Measurements from ENCODE around the gene OR9Q1. TPM values are rescaled to one million over a fixed set of nuclear protein-coding genes. Genes with fewer than 3 reads are reported as not detected.

Gene OR9Q1
- total RNA-seq, 2 donors from 2014 or later, result not detected

- Histone ChIP-seq H3K9me3 (no peaks in the 10 kb centered on the region), H3K36me3 (no peaks in the 10 kb centered on the region), H3K27me3 (replicated peaks; ENCODE audit: insufficient read depth) (no peaks in the 10 kb centered on the region), H3K4me3 (no peak overlapping the region), H3K27ac (no peak overlapping the region), H3K4me1 (replicated peaks) (no peaks in the 10 kb centered on the region)
- TF ChIP-seq CTCF (IDR thresholded peaks at IDR 0.05) (no peak), POLR2AphosphoS5 (IDR thresholded peaks at IDR 0.05) (no peak), POLR2A (IDR thresholded peaks at IDR 0.05) (no peak)
- WGBS, result 78% methylated on average over 3 of the region's 3 CpGs
- no peak for DNase-seq (ENCODE audit: low spot score)
- intact Hi-C loops (cut with DNase I), result no loop called here
These were observed 24.1 kb downstream of the OR9Q1 start for GRCh38 chr11:58047818-58048217.

GRCh38 chr11:58055806-58056401 lies 32.2 kb downstream of the OR9Q1 start:
- no peak overlapping the region for H3K4me3 ChIP-seq
- H3K9me3 ChIP-seq, result no peaks in the 10 kb centered on the region
- H3K27ac ChIP-seq, result no peak overlapping the region
- TF ChIP-seq POLR2AphosphoS5 (IDR thresholded peaks at IDR 0.05) (no peak), POLR2A (IDR thresholded peaks at IDR 0.05) (no peak), CTCF (IDR thresholded peaks at IDR 0.05) (no peak)
- intact Hi-C loops (cut with DNase I), result no loop called here
- WGBS, result 89% methylated on average over 1 of the region's 1 CpG
- DNase-seq (ENCODE audit: low spot score), result no peak
- H3K36me3 ChIP-seq, result no peaks in the 10 kb centered on the region
- no peaks in the 10 kb centered on the region for H3K27me3 ChIP-seq (replicated peaks; ENCODE audit: insufficient read depth)
- H3K4me1 ChIP-seq (replicated peaks), result no peaks in the 10 kb centered on the region

DNA sequence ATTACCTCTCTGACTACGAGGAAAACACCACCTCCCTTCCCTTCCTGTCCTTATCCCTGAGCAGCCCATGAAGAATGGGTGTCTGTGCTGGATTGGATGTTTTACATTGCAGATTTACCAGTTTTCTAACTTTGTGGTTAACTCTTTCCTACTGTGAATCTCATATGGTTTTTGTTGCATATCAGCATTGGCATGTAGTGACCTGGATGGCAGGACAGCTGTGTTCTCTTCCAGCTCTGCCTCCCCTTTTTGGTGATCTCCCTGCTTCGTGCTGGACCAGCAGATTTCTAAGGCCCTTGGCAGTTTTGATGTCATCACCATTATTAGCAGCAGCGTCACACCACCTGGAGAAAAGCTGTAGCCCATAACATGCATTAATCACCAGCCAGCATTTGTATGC lies 33.8 kb downstream of the OR9Q1 start:
- H3K9me3 ChIP-seq, result no peaks in the 10 kb centered on the region
- H3K27me3 ChIP-seq (replicated peaks; ENCODE audit: insufficient read depth), result no peaks in the 10 kb centered on the region
- no peaks in the 10 kb centered on the region for H3K4me1 ChIP-seq (replicated peaks)
- no peak for DNase-seq (ENCODE audit: low spot score)
- intact Hi-C loops (cut with DNase I), result no loop called here
- H3K4me3 ChIP-seq, result no peak overlapping the region
- TF ChIP-seq POLR2A (IDR thresholded peaks at IDR 0.05), result no peak
- no peak for TF ChIP-seq POLR2AphosphoS5 (IDR thresholded peaks at IDR 0.05)
- no peak for TF ChIP-seq CTCF (IDR thresholded peaks at IDR 0.05)
- no peak overlapping the region for H3K27ac ChIP-seq
- no peaks in the 10 kb centered on the region for H3K36me3 ChIP-seq
- 73% methylated on average over 3 of the region's 3 CpGs for WGBS

DNA sequence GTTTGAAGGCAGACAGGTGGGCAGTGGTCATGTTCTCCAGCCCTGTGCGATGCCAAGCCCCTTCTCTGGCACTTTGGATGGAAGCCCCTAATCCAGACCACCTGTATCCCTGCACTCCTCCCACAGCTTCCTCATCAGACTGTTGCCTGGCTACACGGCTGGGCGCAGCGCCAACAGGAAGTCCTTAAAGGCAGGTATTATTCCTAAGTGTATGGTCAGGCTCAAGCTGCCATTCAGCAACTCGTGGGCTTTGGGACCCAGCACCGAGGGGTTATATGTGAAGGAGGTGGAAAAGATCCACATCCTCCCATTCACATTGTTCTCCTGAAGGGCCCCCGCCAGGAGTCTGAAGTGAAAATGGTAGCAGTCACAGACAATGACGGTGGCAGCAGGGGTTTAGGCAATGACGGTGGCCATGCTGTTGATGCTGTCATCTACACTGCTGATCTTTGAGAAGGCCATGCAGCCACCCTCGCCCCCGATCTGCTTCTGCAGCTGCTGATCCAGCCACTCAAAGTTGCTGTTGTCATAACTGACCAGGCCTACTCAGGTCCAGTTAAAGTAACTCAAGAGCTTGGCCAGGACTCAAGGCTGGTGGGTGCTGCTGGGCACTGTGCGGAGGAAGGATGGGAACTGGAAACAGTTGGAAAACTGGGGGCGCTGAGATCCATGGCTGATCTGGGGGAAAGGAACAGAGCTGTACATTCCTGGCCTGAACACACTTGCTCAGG lies 34.8 kb downstream of the OR9Q1 start:
- 71% methylated on average over 13 of the region's 13 CpGs for WGBS
- Histone ChIP-seq H3K9me3 (no peaks in the 10 kb centered on the region), H3K27ac (no peak overlapping the region), H3K36me3 (no peaks in the 10 kb centered on the region), H3K4me1 (replicated peaks) (no peaks in the 10 kb centered on the region), H3K27me3 (replicated peaks; ENCODE audit: insufficient read depth) (no peaks in the 10 kb centered on the region), H3K4me3 (no peak overlapping the region)
- no peak for DNase-seq (ENCODE audit: low spot score)
- TF ChIP-seq POLR2A (IDR thresholded peaks at IDR 0.05) (no peak), POLR2AphosphoS5 (IDR thresholded peaks at IDR 0.05) (no peak), CTCF (IDR thresholded peaks at IDR 0.05) (no peak)
- intact Hi-C loops (cut with DNase I), result no loop called here

GRCh38 chr11:58059007-58059350 lies 35.3 kb downstream of the OR9Q1 start:
- DNase-seq (ENCODE audit: low spot score), result no peak
- intact Hi-C loops (cut with DNase I), result no loop called here
- Histone ChIP-seq H3K9me3 (no peaks in the 10 kb centered on the region), H3K4me1 (replicated peaks) (no peaks in the 10 kb centered on the region), H3K4me3 (no peak overlapping the region), H3K27me3 (replicated peaks; ENCODE audit: insufficient read depth) (no peaks in the 10 kb centered on the region), H3K27ac (no peak overlapping the region), H3K36me3 (no peaks in the 10 kb centered on the region)
- WGBS, result 37% methylated on average over 4 of the region's 4 CpGs
- no peak for TF ChIP-seq POLR2AphosphoS5 (IDR thresholded peaks at IDR 0.05)
- no peak for TF ChIP-seq CTCF (IDR thresholded peaks at IDR 0.05)
- TF ChIP-seq POLR2A (IDR thresholded peaks at IDR 0.05), result no peak
